Activated T-cell treated with anti-CD3 and anti-CD28 coated beads for 48 hours (primary cell): Measurements from ENCODE around the gene UBE3D.
"Not testable (repeated sequence)": the region's sequence is repeated elsewhere in the genome, so short reads cannot be mapped to it uniquely, and the experiment has no call there.

ENCODE experiments used
- DNase-seq: peaks from one replicate; pipeline ENCODE4 v3.0.0-alpha.2; 2020; ENCODE audit warnings: low read depth

UBE3D gene

GRCh38 chr6:82914511-82914910, 151.1 kb downstream of the UBE3D start:
- no peak for DNase-seq

DNA sequence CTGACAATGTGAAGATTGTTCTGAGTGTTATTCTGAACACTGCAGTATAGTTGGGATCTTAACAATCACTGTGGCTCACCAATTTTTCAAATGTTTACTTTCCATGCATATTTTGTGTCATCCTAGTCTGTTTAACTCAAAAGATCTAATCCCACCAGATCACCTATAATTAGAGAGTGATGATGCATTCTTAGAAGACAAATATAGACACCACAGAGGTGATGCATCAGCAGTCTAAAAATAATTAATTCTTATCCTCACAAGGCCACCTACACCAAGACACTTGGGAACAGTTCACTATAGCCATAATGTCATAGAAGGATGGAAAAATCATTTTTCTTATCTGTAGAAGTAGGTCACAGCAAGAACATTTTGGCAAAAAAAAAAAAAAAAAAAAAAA, 154.8 kb downstream of the UBE3D start:
- no peak for DNase-seq

- DNase-seq, result no peak
Observed at GRCh38 chr6:82910395-82910794, 155.2 kb downstream of the UBE3D start.

DNA sequence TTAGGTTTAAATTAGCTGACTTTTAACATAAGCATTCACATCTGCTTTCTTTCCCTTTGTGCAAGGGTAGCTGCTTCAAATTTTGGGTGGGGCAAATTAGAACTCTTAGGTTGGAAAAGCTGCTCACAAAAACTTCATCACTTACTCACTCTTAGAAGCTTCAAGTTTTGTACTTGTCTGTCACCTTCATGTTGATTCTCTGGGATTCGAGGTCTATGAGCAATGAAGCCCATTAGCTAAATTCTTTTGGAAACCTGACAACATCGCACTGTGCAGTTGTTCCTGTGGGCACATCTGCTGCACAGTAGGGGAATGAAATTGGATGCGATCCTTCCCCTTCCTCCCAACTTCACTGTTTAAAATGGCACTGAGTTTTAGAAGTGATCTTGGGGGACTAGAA, 156.1 kb downstream of the UBE3D start:
- no peak for DNase-seq

GRCh38 chr6:82908661-82909060, 157.0 kb downstream of the UBE3D start:
- DNase-seq, result no peak

GRCh38 chr6:82906951-82907350, 158.7 kb downstream of the UBE3D start:
- no peak for DNase-seq

- no peak for DNase-seq
Observed at GRCh38 chr6:82906489-82906888, 159.2 kb downstream of the UBE3D start.

- DNase-seq, result no peak
Observed at GRCh38 chr6:82904860-82905259, 160.8 kb downstream of the UBE3D start.

GRCh38 chr6:82904257-82904656, 161.4 kb downstream of the UBE3D start:
- DNase-seq, result no peak

GRCh38 chr6:82902290-82902689, 163.4 kb downstream of the UBE3D start:
- DNase-seq, result no peak

GRCh38 chr6:82894653-82895259, 170.9 kb downstream of the UBE3D start:
- DNase-seq, result no peak

DNA sequence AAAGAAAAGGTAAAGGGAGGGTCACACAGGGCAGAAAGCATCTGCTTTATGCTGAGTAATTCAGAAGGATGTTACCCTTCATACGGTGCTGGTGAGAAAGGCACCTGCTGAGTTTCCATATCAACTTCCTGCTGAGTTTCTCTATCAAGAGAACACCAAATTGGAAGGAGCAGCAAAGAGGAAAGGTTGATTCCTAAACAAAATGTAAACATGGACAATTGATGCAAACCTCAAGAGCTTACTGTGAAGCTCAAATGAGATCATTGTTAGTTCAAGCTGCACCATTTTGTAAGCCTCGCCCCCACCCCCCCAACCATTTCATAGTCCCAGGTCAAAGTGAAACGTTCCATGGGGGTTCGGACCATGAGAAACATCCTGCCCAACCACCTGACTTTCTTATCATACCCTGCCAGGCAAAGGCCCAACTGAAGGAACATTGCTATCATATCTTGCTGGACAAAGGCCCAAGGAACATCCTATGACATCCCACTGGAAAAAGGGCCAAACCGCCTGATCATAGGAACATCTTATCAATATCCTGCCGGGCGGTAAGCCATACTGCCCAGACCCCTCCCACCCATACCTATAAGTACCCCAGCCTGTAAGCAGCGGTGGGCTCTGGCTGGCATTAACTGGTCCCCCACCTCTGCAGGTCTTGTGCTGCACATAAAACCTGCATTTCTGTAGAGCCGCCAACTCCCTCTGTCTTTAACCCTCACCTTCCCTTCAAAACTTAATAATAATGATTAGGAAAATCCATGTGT, 171.6 kb downstream of the UBE3D start:
- DNase-seq, result no peak

GRCh38 chr6:82891503-82891902, 174.1 kb downstream of the UBE3D start:
- DNase-seq, result not testable (repeated sequence)

DNA sequence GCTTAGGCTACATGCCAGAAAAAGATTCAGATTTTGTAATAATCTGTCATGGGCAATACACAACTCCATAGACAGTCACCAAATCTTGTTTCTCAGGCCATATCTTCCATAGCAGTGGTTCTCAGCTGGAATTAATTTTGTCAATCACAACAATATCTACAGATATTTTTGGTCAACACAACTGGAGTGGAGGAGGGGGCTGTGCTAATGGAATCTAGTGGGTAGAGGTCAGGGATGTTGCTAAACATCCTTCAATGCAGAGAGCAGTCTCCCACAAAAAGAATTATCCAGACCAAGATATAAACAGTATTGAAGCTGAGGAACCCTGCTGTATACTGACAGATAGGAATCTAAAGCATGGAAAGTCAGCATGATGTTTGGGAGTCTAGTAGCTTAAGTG, 174.6 kb downstream of the UBE3D start:
- DNase-seq, result no peak

GRCh38 chr6:82890240-82890639, 175.4 kb downstream of the UBE3D start:
- DNase-seq, result no peak

- no peak for DNase-seq
Observed at GRCh38 chr6:82889143-82889542, 176.5 kb downstream of the UBE3D start.

DNA sequence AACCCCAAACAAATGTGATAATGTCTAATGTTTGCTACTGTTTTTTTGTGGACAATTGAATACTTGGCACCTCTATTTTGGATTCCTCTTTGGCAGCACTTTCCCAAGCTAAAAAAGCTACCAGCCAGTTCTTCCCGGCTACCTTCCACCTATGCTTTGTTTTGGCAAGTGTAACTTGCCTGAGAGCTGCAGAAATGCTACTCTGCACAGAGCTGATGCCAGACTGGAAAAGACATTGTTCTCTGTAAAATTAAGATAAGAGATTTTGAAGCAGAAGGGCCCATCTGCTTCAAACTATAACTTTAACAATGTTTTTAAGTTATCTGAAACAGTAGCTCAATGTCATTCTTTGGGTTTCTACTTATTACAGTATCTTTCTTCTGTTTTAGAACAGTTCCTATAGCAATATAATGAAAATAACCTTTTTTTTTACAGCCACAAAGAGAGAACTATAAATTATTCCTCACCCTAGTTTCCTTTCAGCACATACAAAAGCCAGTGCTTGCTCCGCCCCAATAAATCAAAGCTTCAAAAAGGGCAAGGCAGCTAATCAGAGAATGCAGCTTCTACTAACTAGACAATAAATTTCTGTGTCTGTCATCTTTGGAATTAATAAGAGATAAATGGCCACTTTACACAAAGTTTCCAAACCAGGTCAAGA, 183.1 kb downstream of the UBE3D start:
- DNase-seq, result no peak

- no peak for DNase-seq
Observed at GRCh38 chr6:82881519-82881918, 184.1 kb downstream of the UBE3D start.

GRCh38 chr6:82878812-82879211, 186.8 kb downstream of the UBE3D start:
- DNase-seq, result no peak

DNA sequence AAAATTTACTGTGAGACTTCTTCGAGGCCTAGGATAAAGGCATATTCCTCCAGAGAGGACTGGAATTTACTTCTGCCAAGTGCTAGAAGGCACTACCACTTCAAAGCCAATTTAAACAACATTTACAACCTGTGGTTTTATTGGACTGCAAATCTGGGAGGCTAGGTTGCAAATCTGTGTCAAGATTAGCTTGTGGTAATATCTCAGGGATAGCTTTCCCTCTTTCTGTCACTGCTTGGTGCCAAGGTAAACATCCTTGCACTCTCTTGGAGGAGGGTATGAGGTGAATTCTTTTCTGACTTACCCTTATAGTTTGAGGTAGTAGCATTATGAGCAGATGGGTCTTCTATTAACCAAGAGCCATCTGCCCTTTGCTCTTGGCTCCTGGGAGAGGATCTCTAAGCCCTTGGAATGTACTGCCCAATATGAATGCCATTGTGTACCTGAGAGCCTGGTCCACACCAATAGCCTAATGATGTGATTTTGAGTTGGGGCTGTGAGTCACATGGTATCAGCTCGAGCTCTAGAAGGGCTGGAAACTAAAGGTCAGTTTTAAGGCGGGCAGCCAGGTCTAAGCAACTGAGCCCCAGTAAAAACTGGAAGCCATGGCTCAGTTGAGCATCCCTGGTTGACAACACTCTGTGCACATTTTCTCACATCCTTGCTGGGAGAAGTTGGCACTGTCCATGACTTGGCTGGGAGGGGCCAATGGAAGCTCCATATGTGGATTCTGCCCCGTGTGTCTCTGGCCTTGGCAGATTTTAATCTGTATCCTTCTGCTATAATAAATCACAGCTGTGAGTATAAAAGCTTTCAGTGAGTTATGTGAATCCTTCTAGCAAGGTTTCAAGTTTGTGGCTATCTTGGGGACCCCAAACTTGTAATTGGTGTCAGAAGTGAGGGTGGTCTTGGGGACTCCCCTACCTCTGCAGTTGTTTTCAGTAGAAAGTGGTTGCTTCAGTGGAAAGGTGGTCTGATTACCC, 188.1 kb downstream of the UBE3D start:
- no peak for DNase-seq

DNA sequence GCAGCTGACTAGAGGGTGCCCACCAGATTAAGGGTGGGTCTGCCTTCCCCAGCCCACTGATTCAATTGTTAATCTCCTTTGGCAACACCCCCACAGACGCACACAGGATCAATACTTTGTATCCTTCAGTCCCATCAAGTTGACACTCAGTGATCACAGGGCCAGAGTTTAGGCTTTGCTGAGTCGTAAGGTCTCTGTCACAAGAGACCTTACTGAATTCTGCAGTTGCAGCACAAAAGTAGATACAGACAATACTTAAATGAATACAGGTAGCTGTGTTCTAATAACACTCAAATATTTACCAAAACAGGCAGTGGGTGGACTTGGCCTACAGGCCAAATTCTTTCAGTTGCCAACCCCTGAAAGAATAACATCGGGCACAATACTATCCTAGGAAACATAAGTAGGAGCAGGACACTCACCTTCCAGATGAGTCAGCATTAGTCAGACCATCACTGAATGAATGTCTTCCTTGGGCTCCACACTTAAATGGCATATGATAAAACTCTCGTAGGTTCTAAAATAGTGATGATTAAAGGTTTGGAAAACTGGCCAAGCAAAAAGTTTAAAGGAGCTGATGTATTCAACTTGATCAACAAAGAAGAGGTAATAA, 190.0 kb downstream of the UBE3D start:
- no peak for DNase-seq

DNA sequence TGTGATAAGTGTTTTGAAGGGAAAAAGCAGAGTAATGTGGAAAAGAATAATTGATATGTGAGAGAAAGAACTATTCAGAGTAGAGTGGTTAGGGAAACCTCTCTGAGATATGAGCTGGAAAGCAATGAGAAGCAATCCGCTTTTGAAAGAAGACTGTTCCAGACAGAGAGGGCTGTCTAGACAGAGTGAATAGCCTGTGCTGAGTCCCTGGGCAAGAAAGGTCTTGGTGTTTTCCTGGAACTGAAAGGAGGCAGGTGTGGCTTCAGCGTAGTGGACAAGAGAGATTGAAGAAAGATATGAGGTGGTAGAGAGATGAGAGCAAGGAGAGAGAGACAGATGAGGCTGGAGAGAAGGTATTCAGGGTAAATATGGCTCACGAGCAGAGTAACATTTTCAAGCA, 190.8 kb downstream of the UBE3D start:
- no peak for DNase-seq
